WERI-Rb-1 (cell line): Measurements from ENCODE around the gene CDH4.

Source experiments
- DNase-seq: peaks from one replicate; pipeline ENCODE4 v3.0.0-alpha.2; 2020
- H3K27ac ChIP-seq: fragments of 250-450 bp; sonication (Bioruptor Pico); 2 replicates; pipeline ENCODE4 v1.5.1; 2020; ENCODE audit warnings: mild to moderate bottlenecking, moderate library complexity
- H3K27me3 ChIP-seq: fragments of 250-450 bp; sonication (Bioruptor Pico); 2 replicates; pipeline ENCODE4 v1.5.1; 2021; ENCODE audit warnings: mild to moderate bottlenecking, low read depth, moderate library complexity; ENCODE audit not compliant: insufficient read depth, severe bottlenecking
- H3K36me3 ChIP-seq: fragments of 250-450 bp; sonication (Bioruptor Pico); 2 replicates; pipeline ENCODE4 v1.5.1; 2020; ENCODE audit warnings: mild to moderate bottlenecking, moderate library complexity
- H3K4me3 ChIP-seq: 2 replicates; pipeline ENCODE4 v1.5.1; 2011; ENCODE audit warnings: low read depth, mild to moderate bottlenecking, control low read depth, low read length
- H3K9me3 ChIP-seq: fragments of 250-450 bp; sonication (Bioruptor Pico); 2 replicates; pipeline ENCODE4 v1.5.1; 2021; ENCODE audit warnings: mild to moderate bottlenecking, moderate library complexity; ENCODE audit not compliant: severe bottlenecking
- TF ChIP-seq, protein P1 (sequence below): IDR thresholded peaks from 2 replicates; pipeline ENCODE4 v1.5.1; 2011; ENCODE audit warnings: low read depth, mild to moderate bottlenecking, control low read depth, inconsistent platforms, low read length

The CDH4 gene

DNA sequence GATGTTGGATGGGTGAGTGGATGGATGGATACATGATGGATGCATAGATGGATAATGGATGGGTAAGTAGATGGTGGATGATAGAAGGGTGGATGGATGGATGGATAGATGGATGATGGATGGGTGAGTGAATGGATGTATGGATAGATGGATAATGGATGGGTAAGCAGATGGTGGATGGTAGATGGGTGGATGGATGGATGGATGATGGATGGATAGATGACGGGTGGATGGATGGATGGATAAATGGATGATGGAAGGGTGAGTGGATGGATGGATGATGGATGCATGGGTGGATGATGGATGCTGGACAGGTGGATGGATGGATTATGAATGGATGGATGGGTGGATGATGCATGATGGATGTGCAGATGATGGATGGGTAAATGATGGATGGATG, 638.1 kb downstream of the CDH4 start:
- DNase-seq, result no peak
- no peak overlapping the region for H3K27ac ChIP-seq
- TF ChIP-seq, protein P1, sequence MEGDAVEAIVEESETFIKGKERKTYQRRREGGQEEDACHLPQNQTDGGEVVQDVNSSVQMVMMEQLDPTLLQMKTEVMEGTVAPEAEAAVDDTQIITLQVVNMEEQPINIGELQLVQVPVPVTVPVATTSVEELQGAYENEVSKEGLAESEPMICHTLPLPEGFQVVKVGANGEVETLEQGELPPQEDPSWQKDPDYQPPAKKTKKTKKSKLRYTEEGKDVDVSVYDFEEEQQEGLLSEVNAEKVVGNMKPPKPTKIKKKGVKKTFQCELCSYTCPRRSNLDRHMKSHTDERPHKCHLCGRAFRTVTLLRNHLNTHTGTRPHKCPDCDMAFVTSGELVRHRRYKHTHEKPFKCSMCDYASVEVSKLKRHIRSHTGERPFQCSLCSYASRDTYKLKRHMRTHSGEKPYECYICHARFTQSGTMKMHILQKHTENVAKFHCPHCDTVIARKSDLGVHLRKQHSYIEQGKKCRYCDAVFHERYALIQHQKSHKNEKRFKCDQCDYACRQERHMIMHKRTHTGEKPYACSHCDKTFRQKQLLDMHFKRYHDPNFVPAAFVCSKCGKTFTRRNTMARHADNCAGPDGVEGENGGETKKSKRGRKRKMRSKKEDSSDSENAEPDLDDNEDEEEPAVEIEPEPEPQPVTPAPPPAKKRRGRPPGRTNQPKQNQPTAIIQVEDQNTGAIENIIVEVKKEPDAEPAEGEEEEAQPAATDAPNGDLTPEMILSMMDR, result no peak
- H3K4me3 ChIP-seq, result no peak overlapping the region
- H3K9me3 ChIP-seq, result no peaks in the 10 kb centered on the region
- no peaks in the 10 kb centered on the region for H3K36me3 ChIP-seq
- peaks cover 73% of the 10 kb centered on the region for H3K27me3 ChIP-seq

DNA sequence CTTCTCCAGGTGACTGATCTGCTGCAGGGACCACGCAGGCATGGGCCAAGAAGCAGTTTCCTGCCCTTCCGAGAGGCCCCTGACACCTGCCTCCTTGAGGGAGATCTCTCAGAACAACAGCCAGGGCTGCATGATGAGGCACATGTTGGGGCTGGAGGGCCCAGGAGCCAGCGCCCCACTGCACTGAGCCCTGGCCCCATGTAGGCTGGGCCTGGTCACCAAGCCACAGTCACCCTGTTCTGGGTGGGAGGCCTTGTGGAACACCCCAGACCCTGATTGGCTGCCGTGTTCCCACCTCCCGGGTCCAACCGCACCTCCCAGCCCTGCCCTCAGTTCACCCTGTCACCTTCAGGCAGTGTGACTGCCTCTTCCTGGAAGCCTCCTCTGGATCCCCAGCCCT, 639.4 kb downstream of the CDH4 start:
- Histone ChIP-seq H3K4me3 (no peak overlapping the region), H3K9me3 (no peaks in the 10 kb centered on the region), H3K27ac (no peak overlapping the region), H3K27me3 (peaks cover 73% of the 10 kb centered on the region), H3K36me3 (no peaks in the 10 kb centered on the region)
- TF ChIP-seq, protein P1, result no peak
- no peak for DNase-seq

DNA sequence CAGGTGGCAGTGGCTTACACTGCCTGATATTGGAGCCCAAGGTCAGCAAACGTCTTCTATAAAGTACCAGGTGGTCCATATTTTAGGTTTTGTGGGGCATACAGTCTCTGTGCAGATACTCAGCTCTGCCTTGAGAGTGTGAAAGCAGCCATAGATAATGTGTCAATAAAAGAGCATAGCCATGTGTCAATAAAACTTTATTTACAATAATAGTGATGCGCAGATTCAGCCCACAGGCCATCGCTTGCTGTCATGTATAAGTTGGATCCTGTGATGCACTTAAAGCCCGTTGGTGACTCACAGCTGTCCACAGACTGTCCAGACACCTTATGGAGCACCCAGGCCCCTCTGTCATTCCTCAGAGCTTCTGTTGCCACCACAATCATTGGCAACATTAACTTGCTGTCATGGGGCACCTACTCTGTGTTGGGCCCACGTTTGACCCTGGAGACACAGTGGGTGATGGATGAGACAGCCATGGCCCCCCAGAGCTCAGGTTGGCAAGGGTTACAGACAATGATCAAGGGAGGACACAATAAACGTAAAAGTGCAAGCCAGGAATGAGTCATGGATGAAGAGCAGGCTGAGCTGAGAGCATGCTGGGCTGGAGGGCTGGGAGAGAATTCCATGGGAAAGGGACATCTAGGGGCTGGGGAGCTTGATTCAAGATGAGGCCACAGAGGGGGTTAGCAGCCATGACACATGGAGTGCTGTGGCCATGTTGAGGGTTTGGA, 640.0 kb downstream of the CDH4 start:
- H3K27ac ChIP-seq, result no peak overlapping the region
- TF ChIP-seq, protein P1, result no peak
- H3K9me3 ChIP-seq, result no peaks in the 10 kb centered on the region
- DNase-seq, result no peak
- no peaks in the 10 kb centered on the region for H3K36me3 ChIP-seq
- H3K27me3 ChIP-seq, result peaks cover 73% of the 10 kb centered on the region
- H3K4me3 ChIP-seq, result no peak overlapping the region

DNA sequence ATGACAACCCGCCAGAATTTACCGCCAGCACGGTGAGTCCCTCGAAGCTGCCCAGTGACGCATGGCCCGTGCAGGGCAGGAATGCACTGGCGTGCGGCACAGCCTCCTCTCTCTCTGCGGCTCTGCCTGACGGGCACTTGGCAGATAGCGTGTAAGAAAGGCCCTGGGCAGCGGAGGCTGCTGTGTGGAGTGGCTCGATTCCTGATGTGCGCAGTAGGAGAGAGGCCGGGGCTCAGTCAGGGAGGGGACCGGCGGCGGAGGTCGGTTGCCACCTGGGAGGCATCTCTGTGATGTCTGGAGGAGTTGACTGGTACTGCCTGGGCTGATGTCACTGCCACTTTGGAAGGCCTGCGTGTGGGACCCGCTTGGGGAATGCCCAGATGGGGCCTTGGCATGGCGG, 643.0 kb downstream of the CDH4 start:
- Histone ChIP-seq H3K9me3 (no peaks in the 10 kb centered on the region), H3K4me3 (no peak overlapping the region), H3K36me3 (no peaks in the 10 kb centered on the region), H3K27ac (no peak overlapping the region), H3K27me3 (peaks cover 82% of the 10 kb centered on the region)
- TF ChIP-seq, protein P1, result no peak
- DNase-seq, result no peak

DNA sequence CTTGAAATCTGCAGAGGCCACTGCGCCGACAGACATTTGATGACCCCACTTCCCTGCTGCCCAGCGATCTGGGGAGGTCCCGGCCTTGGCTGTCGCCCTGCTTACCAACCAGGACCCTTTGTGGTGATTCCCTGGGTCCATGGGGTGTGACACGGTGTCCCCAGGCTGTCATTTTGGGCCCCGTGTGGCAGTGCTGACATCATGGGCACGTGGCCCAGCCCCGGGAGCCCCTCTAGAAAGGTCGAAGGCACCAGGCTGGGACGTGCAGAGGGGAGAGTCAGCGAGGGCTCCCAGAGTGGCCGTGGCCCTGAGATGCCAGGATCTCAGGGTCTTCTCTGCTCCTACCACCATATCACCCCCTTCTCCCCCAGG, 643.6 kb downstream of the CDH4 start:
- peaks cover 85% of the 10 kb centered on the region for H3K27me3 ChIP-seq
- TF ChIP-seq, protein P1, result no peak
- no peak overlapping the region for H3K27ac ChIP-seq
- H3K36me3 ChIP-seq, result no peaks in the 10 kb centered on the region
- DNase-seq, result no peak
- no peaks in the 10 kb centered on the region for H3K9me3 ChIP-seq
- no peak overlapping the region for H3K4me3 ChIP-seq
